GM21515 (cell line): ENCODE results near the gene IL1R2.
A peak's percentile ranks its signal among the peaks of the same experiment; 100 is the strongest.

ENCODE experiments used
- ATAC-seq: cut with Tn5 transposase; IDR thresholded peaks from one replicate; pipeline ENCODE4 v1.9.1; 2021; ENCODE audit not compliant: unreplicated experiment

IL1R2 gene

GRCh38 chr2:102018823-102019445, 27.2 kb downstream of the IL1R2 start:
- no peak for ATAC-seq

- peak; percentile 61 for ATAC-seq
These were observed 28.9 kb downstream of the IL1R2 start for GRCh38 chr2:102020596-102021170.

GRCh38 chr2:102021779-102022178, 30.0 kb downstream of the IL1R2 start:
- no peak for ATAC-seq

GRCh38 chr2:102022884-102023539, 31.3 kb downstream of the IL1R2 start:
- ATAC-seq: no peak

GRCh38 chr2:102024410-102024809, 32.6 kb downstream of the IL1R2 start:
- no peak for ATAC-seq

GRCh38 chr2:102025016-102025501, 33.3 kb downstream of the IL1R2 start:
- ATAC-seq: peak; percentile 54

- ATAC-seq: no peak
These were observed 34.0 kb downstream of the IL1R2 start for GRCh38 chr2:102025583-102026267.

DNA sequence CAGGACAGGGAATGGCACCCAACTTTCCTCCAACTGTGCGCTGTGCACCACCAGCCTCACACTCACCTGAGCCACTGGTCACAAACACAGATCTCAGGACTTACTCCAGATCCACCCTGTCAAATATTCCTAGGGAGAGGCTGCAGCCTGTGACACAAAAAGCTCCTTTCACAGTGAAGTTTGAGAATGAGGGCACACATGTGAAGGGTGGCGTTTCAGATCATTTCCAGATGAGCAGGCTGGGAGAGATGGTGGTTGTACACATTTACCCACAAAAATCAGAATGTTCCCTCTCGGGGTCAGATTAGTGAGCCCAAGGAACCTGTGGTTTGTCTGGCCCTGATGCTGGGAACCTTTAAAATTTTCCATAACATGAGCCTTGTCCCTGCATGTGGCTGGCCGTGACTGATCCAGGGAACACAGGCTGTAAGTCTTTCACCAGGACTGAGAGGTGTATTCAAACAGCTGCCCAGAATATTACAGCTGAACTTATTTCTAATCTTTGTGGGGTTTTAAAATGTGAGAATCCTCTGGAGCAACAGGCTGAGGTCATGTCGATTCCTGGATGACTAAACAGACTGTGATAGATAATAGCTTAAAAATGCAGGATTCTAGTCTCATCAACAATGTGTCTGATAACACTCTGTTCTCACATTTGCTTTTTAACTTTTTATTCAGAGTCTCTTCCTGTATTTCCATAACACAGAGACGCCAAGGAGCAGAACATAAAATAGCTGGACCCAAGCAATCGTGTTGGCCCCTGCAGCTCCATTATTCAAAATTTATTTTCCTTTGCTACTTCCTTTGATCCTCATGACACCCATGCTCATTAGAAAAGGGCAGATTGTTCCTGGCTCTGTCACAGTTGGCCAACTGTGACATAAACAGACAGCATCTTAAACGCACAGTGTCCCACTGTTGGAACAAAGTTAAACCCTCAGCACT, 35.5 kb downstream of the IL1R2 start:
- ATAC-seq: no peak

- no peak for ATAC-seq
These were observed 36.7 kb downstream of the IL1R2 start for GRCh38 chr2:102028470-102028869.

DNA sequence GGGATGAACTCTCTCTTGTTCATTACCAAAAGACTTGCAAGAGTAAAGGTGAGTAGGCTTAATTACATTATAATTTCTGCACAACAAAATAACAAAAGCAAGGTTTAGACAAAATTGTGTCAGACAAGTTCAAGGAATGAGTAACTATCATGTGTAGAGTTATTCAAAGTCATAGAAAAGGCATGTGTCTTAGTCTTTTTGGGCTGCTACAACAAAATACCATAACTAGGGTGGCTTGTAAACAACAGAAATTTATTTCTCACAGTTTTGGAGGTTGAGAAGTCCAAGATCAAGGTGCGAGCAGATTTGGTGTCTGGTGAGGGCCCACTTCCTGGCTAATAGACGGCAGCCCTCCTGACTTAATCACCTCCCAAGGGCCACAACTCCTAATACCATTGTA, 37.6 kb downstream of the IL1R2 start:
- no peak for ATAC-seq

DNA sequence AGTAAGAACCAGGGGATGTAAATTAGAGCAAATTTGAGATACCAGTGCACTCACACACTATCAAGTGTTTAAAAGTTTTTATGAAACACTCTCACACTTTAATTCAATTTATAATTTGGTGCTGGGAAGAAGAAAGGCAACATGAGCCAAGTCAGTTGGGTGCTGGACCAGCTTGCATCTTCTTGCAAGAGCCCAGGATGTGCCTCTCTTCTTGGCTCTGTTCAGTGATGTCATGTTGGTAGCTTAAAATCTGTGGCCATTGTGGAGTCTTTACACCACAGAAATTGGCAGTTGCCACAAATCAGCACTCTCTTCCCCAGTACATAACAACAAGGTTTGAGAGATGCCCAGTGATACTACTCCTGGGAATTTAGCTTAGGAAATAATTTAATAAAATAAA, 38.2 kb downstream of the IL1R2 start:
- no peak for ATAC-seq

- ATAC-seq: no peak
These were observed 38.7 kb downstream of the IL1R2 start for GRCh38 chr2:102030502-102030854.

GRCh38 chr2:102030855-102031527, 39.2 kb downstream of the IL1R2 start:
- ATAC-seq: no peak

DNA sequence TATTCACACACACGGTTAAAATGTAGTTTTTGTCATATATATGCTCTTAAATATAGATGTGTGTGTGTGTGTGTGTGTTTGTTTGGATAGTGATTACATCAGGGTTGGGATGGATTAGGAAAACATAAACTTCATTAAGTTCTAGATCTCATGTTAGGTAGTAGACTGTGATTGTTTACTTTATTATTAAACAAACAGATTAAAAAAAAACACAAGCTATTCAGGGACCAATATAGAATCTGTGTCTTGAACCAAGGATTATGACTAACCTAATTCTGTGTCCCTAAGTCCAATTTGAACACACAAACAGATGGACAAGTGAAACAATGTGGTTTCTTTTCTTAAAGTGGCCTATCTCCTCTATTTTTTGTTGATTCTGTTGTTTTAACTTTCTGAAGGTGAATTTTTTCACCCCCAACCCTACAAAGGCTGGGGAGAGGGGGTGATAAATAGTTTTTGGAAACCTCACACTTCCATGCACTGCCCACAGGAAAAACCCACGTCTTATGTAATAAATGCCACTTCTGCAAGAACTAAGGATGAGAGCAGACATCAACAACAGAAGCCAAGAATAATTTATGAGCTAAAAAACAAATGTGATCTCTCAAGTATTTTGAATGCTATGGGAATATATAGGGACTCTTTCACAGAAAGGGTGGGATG, 40.7 kb downstream of the IL1R2 start:
- ATAC-seq: no peak

DNA sequence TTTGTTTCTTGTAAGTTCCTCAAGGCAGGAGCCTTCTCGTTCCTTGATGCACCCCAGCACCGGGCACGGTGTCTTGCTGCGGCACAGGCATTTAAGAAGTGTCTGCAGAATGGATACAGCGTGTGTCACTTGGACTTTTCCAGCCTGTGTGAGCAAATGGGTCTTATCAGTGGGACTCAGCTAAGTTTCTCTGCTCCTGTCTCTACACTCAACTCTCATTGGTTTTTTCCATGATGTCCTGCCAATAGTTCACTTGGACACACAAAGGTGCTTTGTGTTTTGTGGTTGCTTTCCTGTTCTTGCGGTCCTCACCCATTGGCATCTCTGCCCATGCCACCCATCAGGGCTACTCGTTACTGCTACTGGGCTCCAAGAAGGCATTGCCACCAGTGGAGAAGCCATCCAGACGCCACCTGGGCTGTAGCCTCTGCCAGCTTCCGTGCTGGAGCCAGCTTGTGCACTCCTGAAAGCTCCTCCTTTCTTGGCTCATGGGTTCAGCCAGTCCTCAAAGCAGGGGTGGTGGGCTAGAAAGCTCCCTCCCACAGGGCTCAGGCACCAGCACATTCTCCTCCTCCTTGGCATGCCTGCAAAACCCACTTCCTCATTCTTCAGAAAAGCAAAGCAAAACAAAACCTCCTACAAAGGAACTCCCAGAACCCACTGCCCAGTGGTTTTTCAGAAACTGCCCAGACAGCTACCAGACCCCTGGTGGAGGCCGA, 41.4 kb downstream of the IL1R2 start:
- ATAC-seq: no peak

- ATAC-seq: no peak
These were observed 42.3 kb downstream of the IL1R2 start for GRCh38 chr2:102033750-102034682.

DNA sequence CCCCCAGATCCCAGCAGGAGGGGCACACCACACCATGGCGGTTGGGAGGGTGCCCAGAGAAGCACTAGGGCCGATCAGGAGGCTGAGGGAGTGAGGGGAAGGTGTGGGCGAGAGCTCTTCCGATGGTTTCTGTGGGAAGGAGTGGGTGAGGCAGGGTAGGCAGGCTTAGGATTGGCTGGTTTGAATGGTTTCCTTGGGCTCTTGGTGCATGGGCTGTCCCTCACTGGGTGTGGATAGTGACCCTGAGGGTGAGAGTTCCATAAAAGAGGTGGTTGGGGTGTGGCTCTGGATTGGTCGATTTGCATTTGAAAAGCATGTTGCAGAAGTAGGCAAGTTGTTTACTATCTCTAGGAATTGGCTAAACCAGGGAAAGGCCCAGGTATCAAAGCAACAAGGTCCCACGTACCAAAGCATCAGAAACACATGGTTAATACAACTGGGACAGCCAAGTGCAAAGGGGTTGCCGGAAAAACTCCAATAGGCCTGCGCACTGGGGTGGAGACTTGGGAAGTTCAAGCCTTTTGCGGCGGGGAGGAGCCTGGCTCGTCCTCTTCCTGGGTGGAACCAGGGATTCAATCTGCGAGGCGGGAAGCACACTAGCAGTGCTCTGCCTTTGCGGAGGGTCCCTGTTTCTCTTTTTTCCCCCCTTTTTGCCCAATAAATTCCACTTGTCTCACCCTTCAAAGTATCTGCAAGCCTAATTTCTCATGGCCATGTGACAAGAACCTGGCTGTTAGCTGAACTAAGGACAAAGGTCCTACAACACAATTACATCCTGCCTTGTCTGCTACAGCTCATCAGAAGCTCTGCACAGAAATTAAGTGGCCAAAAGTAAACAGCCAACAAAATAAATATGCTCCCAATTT, 43.2 kb downstream of the IL1R2 start:
- no peak for ATAC-seq
